ENCODE results near the gene MRPL58.

DNA sequence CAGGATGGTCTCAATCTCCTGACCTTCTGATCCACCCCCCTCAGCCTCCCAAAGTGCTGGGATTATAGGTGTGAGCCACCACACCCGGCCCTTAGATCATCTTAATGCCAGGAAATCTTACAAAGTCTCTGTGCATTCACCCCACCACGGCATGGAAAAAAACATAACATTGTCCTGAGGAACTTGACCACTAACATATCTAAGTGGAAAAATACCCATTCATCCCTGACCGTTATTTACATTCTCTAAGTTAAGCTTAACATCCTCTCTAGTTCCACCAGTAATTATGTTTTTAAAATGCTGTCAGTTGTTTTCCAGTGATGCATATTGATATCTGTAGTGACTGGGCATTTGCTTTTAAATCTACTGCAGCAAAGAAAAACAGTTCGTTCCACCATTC lies 36.5 kb upstream of the MRPL58 start:
- TF ChIP-seq, protein P1, sequence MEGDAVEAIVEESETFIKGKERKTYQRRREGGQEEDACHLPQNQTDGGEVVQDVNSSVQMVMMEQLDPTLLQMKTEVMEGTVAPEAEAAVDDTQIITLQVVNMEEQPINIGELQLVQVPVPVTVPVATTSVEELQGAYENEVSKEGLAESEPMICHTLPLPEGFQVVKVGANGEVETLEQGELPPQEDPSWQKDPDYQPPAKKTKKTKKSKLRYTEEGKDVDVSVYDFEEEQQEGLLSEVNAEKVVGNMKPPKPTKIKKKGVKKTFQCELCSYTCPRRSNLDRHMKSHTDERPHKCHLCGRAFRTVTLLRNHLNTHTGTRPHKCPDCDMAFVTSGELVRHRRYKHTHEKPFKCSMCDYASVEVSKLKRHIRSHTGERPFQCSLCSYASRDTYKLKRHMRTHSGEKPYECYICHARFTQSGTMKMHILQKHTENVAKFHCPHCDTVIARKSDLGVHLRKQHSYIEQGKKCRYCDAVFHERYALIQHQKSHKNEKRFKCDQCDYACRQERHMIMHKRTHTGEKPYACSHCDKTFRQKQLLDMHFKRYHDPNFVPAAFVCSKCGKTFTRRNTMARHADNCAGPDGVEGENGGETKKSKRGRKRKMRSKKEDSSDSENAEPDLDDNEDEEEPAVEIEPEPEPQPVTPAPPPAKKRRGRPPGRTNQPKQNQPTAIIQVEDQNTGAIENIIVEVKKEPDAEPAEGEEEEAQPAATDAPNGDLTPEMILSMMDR (optimal IDR thresholded peaks at IDR 0.05 in 1 of 3, IDR thresholded peaks at IDR 0.05 in 1 of 3, conservative IDR thresholded peaks at IDR 0.05 in 1 of 3; ENCODE audit: extremely low read depth in 1 of 3, insufficient read depth in 2 of 3, low read length in 3 of 3), result no peak
- TF ChIP-seq EZH2 (IDR thresholded peaks at IDR 0.05; ENCODE audit: low read length), result no peak

Data from keratinocyte (primary cell).